K562 (cell line): Measurements from ENCODE around the gene ARL3. TPM values are rescaled to one million over a fixed set of nuclear protein-coding genes. Genes with fewer than 3 reads are reported as not detected.

Experiments
- CEBPG ChIP-seq, 3 experiments: fragments of 200-800 bp in 1 of 3; sonication (Bioruptor generic) in 1 of 3; sonication (generic) in 1 of 3; formaldehyde crosslinking in 1 of 3; IDR thresholded peaks in 2 of 3; conservative IDR thresholded peaks in 1 of 3; 2 replicates each; pipeline versions ENCODE4 v1.6.1 to v1.8.0; 2016 to 2022; ENCODE audit warnings: missing compliant biosample characterization in 2 of 3, missing genetic modification characterization in 2 of 3, mild to moderate bottlenecking in 1 of 3, missing genetic modification reagents in 1 of 3
- CHCHD3 ChIP-seq: fragments of 250-450 bp; sonication (Bioruptor Pico); IDR thresholded peaks from 2 replicates; pipeline ENCODE4 v2.1.2; 2022; ENCODE audit warnings: mild to moderate bottlenecking
- ELF2 ChIP-seq: fragments of 250-450 bp; sonication (Bioruptor Pico); IDR thresholded peaks from 2 replicates; pipeline ENCODE4 v1.5.0; 2021; ENCODE audit warnings: mild to moderate bottlenecking
- HNRNPH1 ChIP-seq: fragments of 200-400 bp; formaldehyde crosslinking; optimal IDR thresholded peaks from 2 replicates; pipeline ENCODE3; 2017; ENCODE audit warnings: low read depth, mild to moderate bottlenecking, low read length, moderate library complexity
- HNRNPUL1 ChIP-seq: fragments of 200-400 bp; formaldehyde crosslinking; IDR thresholded peaks from 2 replicates; pipeline ENCODE4 v1.6.1; 2017; ENCODE audit warnings: low read length
- KDM5B ChIP-seq: fragments of 200-600 bp; sonication (generic); IDR thresholded peaks from 2 replicates; pipeline ENCODE4 v1.6.1; 2012; ENCODE audit warnings: low read depth, mild to moderate bottlenecking, moderate library complexity, low read length, control low read depth, inconsistent platforms; ENCODE audit not compliant: insufficient replicate concordance
- NCOR1 ChIP-seq: fragments of 450-650 bp; IDR thresholded peaks from 2 replicates; pipeline ENCODE4 v1.6.1; 2016; ENCODE audit warnings: mild to moderate bottlenecking, moderate library complexity
- PML ChIP-seq: IDR thresholded peaks from 2 replicates; pipeline ENCODE4 v1.6.1; 2012; ENCODE audit warnings: low read length, inconsistent platforms
- RBM25 ChIP-seq: fragments of 200-400 bp; formaldehyde crosslinking; IDR thresholded peaks from 2 replicates; pipeline ENCODE4 v1.6.1; 2018; ENCODE audit warnings: low read length, low read depth, moderate library complexity; ENCODE audit not compliant: severe bottlenecking
- SLC30A9 ChIP-seq: fragments of 250-450 bp; sonication (Bioruptor Pico); IDR thresholded peaks from 2 replicates; pipeline ENCODE4 v1.8.0; 2022; ENCODE audit warnings: mild to moderate bottlenecking, moderate library complexity
- SMARCC2 ChIP-seq: fragments of 450-650 bp; IDR thresholded peaks from 2 replicates; pipeline ENCODE4 v1.6.1; 2017; ENCODE audit warnings: antibody characterized with exemption, moderate library complexity, mild to moderate bottlenecking, low read depth
- polyA plus RNA-seq, 8 experiments: library from polyadenylated mRNA; depleted of rRNA in 4 of 8; stranded (reverse) in 5 of 8; unstranded in 3 of 8; fragments of >200 nt; fragmentation: Nextera tagmentation in 2 of 8; fragmentation: Illumina TruSeq in 1 of 8; extraction: Ambion mirVana in 2 of 8; extraction: Trizol in 1 of 8; gene quantifications; 2 replicates each; pipeline versions ENCODE4 v1.2.1 to v1.2.3, GENCODE V29; 2011 to 2014; ENCODE audit warnings: inconsistent platforms in 1 of 8, missing spikeins in 1 of 8
- total RNA-seq, 7 experiments: library from RNA; depleted of rRNA in 6 of 7; stranded (reverse); fragments of >200 nt in 6 of 7; fragmentation: Illumina TruSeq in 2 of 7; extraction: Trizol in 2 of 7; gene quantifications; 2 replicates each; pipeline versions ENCODE4 v1.2.1 to v1.2.3, GENCODE V29; 2011 to 2021; ENCODE audit warnings: low replicate concordance in 1 of 7
- TF ChIP-seq, protein P1 (sequence below): sonication (generic); formaldehyde crosslinking; IDR thresholded peaks from 2 replicates; pipeline ENCODE4 v1.8.0; 2023; ENCODE audit warnings: mild to moderate bottlenecking, missing genetic modification reagents
- TF ChIP-seq, protein P2 (sequence below): fragments of 200-800 bp; sonication (Bioruptor generic); IDR thresholded peaks from 2 replicates; pipeline ENCODE4 v1.6.1; 2017; ENCODE audit warnings: missing genetic modification characterization, missing compliant biosample characterization
- TF ChIP-seq, protein P3 (sequence below): fragments of 450-650 bp; IDR thresholded peaks from 2 replicates; pipeline ENCODE4 v1.6.1; 2016; ENCODE audit warnings: mild to moderate bottlenecking
- TF ChIP-seq, protein P4 (sequence below): fragments of 450-650 bp; conservative IDR thresholded peaks from 2 replicates; pipeline ENCODE4 v1.6.1; 2016; ENCODE audit warnings: missing genetic modification characterization, low read depth, mild to moderate bottlenecking, control low read depth, missing compliant biosample characterization
- TF ChIP-seq, protein P5 (sequence below): fragments of 250-450 bp; sonication (Bioruptor Pico); IDR thresholded peaks from 2 replicates; pipeline ENCODE4 v1.5.0; 2021

The ARL3 gene
- total and polyA plus RNA-seq, 9 of the 15 experiments (the other 6 are each of a cell fraction or from before 2014, with no cell fraction given), result 2.9 to 8.9 (median 4.8) TPM

DNA sequence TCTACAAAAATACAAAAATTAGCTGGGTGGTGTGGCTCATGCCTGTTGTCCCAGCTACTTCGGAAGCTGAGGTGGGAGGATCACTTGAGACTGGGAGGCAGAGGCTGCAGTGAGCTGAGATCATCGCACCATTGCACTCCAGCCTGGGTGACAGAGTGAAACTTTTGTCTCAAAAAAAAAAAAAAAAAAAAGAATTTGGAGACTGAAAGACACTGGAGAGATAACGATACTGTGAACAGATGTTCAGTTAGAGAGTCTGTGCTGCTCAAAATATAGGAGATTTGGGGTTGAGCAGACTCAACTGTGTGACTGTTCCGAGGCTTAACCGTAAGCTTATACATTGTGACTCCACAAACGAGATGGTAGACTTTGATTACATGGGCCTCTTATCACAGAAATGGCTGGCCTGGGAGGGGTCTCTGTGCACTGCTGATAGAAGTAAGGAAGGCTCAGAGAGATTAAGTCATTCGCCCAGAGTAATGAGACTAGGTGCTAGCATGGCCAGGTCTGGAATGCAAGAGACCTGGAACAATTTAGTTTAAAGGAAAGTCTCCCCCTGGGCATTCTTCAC lies 48.9 kb upstream of the ARL3 start (continued):
- TF ChIP-seq, protein P1, sequence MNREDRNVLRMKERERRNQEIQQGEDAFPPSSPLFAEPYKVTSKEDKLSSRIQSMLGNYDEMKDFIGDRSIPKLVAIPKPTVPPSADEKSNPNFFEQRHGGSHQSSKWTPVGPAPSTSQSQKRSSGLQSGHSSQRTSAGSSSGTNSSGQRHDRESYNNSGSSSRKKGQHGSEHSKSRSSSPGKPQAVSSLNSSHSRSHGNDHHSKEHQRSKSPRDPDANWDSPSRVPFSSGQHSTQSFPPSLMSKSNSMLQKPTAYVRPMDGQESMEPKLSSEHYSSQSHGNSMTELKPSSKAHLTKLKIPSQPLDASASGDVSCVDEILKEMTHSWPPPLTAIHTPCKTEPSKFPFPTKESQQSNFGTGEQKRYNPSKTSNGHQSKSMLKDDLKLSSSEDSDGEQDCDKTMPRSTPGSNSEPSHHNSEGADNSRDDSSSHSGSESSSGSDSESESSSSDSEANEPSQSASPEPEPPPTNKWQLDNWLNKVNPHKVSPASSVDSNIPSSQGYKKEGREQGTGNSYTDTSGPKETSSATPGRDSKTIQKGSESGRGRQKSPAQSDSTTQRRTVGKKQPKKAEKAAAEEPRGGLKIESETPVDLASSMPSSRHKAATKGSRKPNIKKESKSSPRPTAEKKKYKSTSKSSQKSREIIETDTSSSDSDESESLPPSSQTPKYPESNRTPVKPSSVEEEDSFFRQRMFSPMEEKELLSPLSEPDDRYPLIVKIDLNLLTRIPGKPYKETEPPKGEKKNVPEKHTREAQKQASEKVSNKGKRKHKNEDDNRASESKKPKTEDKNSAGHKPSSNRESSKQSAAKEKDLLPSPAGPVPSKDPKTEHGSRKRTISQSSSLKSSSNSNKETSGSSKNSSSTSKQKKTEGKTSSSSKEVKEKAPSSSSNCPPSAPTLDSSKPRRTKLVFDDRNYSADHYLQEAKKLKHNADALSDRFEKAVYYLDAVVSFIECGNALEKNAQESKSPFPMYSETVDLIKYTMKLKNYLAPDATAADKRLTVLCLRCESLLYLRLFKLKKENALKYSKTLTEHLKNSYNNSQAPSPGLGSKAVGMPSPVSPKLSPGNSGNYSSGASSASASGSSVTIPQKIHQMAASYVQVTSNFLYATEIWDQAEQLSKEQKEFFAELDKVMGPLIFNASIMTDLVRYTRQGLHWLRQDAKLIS (CRISPR knock-in tag), result no peak
- TF ChIP-seq CHCHD3 (CRISPR knock-in tag) (no peak), PML (peak; percentile 74), SMARCC2 (peak; percentile 29; the same call in 1 of the 2 replicates), KDM5B (no peak), ELF2 (no peak), CEBPG (CRISPR knock-in tag; IDR thresholded peaks at IDR 0.05) (no peak), CEBPG (tag; conservative IDR thresholded peaks at IDR 0.05 in 1 of 2, IDR thresholded peaks at IDR 0.05 in 1 of 2) (no peak), HNRNPH1 (no peak), HNRNPUL1 (no peak), RBM25 (no peak), NCOR1 (peak; percentile 89), SLC30A9 (no peak)
- TF ChIP-seq, protein P2, sequence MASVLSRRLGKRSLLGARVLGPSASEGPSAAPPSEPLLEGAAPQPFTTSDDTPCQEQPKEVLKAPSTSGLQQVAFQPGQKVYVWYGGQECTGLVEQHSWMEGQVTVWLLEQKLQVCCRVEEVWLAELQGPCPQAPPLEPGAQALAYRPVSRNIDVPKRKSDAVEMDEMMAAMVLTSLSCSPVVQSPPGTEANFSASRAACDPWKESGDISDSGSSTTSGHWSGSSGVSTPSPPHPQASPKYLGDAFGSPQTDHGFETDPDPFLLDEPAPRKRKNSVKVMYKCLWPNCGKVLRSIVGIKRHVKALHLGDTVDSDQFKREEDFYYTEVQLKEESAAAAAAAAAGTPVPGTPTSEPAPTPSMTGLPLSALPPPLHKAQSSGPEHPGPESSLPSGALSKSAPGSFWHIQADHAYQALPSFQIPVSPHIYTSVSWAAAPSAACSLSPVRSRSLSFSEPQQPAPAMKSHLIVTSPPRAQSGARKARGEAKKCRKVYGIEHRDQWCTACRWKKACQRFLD (CRISPR knock-in tag), result 0 out of 2 replicates have a peak, but pooled peaks have one; percentile 34
- TF ChIP-seq, protein P3, sequence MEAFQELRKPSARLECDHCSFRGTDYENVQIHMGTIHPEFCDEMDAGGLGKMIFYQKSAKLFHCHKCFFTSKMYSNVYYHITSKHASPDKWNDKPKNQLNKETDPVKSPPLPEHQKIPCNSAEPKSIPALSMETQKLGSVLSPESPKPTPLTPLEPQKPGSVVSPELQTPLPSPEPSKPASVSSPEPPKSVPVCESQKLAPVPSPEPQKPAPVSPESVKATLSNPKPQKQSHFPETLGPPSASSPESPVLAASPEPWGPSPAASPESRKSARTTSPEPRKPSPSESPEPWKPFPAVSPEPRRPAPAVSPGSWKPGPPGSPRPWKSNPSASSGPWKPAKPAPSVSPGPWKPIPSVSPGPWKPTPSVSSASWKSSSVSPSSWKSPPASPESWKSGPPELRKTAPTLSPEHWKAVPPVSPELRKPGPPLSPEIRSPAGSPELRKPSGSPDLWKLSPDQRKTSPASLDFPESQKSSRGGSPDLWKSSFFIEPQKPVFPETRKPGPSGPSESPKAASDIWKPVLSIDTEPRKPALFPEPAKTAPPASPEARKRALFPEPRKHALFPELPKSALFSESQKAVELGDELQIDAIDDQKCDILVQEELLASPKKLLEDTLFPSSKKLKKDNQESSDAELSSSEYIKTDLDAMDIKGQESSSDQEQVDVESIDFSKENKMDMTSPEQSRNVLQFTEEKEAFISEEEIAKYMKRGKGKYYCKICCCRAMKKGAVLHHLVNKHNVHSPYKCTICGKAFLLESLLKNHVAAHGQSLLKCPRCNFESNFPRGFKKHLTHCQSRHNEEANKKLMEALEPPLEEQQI, result 0 out of 2 replicates have a peak, but pooled peaks have one; percentile 9
- TF ChIP-seq, protein P4, sequence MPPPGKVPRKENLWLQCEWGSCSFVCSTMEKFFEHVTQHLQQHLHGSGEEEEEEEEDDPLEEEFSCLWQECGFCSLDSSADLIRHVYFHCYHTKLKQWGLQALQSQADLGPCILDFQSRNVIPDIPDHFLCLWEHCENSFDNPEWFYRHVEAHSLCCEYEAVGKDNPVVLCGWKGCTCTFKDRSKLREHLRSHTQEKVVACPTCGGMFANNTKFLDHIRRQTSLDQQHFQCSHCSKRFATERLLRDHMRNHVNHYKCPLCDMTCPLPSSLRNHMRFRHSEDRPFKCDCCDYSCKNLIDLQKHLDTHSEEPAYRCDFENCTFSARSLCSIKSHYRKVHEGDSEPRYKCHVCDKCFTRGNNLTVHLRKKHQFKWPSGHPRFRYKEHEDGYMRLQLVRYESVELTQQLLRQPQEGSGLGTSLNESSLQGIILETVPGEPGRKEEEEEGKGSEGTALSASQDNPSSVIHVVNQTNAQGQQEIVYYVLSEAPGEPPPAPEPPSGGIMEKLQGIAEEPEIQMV (tag), result no peak
- TF ChIP-seq, protein P5, sequence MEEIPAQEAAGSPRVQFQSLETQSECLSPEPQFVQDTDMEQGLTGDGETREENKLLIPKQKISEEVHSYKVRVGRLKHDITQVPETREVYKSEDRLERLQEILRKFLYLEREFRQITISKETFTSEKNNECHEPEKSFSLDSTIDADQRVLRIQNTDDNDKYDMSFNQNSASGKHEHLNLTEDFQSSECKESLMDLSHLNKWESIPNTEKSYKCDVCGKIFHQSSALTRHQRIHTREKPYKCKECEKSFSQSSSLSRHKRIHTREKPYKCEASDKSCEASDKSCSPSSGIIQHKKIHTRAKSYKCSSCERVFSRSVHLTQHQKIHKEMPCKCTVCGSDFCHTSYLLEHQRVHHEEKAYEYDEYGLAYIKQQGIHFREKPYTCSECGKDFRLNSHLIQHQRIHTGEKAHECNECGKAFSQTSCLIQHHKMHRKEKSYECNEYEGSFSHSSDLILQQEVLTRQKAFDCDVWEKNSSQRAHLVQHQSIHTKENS (CRISPR knock-in tag), result no peak
